H1 (cell line): ENCODE measurements around the gene C1orf87. TPM values are rescaled to one million over a fixed set of nuclear protein-coding genes. Genes with fewer than 3 reads are reported as not detected.

Experiments used
- CTCF ChIA-PET: fragments of 300-600 bp; sonication (Branson Sonifier 250); formaldehyde crosslinking; loops from one replicate; lab custom pipeline; 2021; ENCODE audit not compliant: partially characterized antibody; lab: Charles Lee
- POLR2A ChIA-PET: fragments of 300-600 bp; sonication (Branson Sonifier 250); formaldehyde crosslinking; loops from one replicate; lab custom pipeline; 2021; ENCODE audit warnings: inconsistent platforms; ENCODE audit not compliant: partially characterized antibody; lab: Charles Lee
- DNase-seq, 2 experiments: peaks; one replicate each; pipeline versions ENCODE4 v3.0.0 to v3.0.0-alpha.2; 2010 to 2022; ENCODE audit warnings: low spot score in 2 of 2, low read depth in 1 of 2, mixed read lengths in 1 of 2
- FAIRE-seq: peaks from 2 replicates; lab custom pipeline; 2011; peaks lifted over from hg19 to GRCh38; lab: Jason Lieb, UNC
- H2AFZ ChIP-seq: 2 replicates; pipeline ENCODE4 v1.8.1; 2012; ENCODE audit warnings: low read length, inconsistent platforms
- H2AK5ac ChIP-seq: 2 replicates; pipeline ENCODE4 v1.6.1; 2013; ENCODE audit warnings: low read depth, low read length
- H2BK120ac ChIP-seq: replicated peaks from 2 replicates; pipeline ENCODE3; 2013; ENCODE audit warnings: low read depth, low read length, inconsistent platforms
- H2BK12ac ChIP-seq: 2 replicates; pipeline ENCODE4 v1.6.1; 2013; ENCODE audit warnings: low read depth, low read length
- H2BK15ac ChIP-seq: 2 replicates; pipeline ENCODE4 v1.6.1; 2013; ENCODE audit warnings: low read length
- H2BK20ac ChIP-seq: 2 replicates; pipeline ENCODE4 v1.6.1; 2013; ENCODE audit warnings: low read length
- H2BK5ac ChIP-seq: 2 replicates; pipeline ENCODE4 v1.6.1; 2013; ENCODE audit warnings: low read depth, low read length
- H3K14ac ChIP-seq: 2 replicates; pipeline ENCODE4 v1.6.1; 2013; ENCODE audit warnings: inconsistent platforms; ENCODE audit not compliant: insufficient read length
- H3K18ac ChIP-seq: 2 replicates; pipeline ENCODE4 v1.6.1; 2013; ENCODE audit warnings: low read length; ENCODE audit errors: extremely low read depth
- H3K23ac ChIP-seq: 2 replicates; pipeline ENCODE4 v1.6.1; 2013; ENCODE audit warnings: inconsistent platforms; ENCODE audit not compliant: insufficient read length
- H3K23me2 ChIP-seq: 2 replicates; pipeline ENCODE4 v1.6.1; 2013; ENCODE audit warnings: low read depth, low read length
- H3K27ac ChIP-seq: 2 replicates; pipeline ENCODE4 v1.6.1; 2011; ENCODE audit warnings: low read depth, low read length, inconsistent platforms
- H3K27me3 ChIP-seq, 4 experiments: replicated peaks in 1 of 4; 1 replicate in 1 of 4; 2 replicates in 3 of 4; pipeline versions ENCODE4 v1.6.1 to v1.8.1; 2011 to 2013; ENCODE audit warnings: low read length in 3 of 4, mild to moderate bottlenecking in 3 of 4, inconsistent platforms in 2 of 4, mixed read lengths in 2 of 4, moderate library complexity in 1 of 4; ENCODE audit not compliant: control insufficient read depth in 3 of 4, insufficient read depth in 3 of 4; ENCODE audit errors: extremely low read depth in 1 of 4
- H3K36me3 ChIP-seq, 4 experiments: 2 replicates each; pipeline versions ENCODE4 v1.6.1 to v1.8.1; 2011 to 2013; ENCODE audit warnings: mild to moderate bottlenecking in 4 of 4, low read length in 3 of 4, moderate library complexity in 2 of 4, control low read depth in 1 of 4, inconsistent platforms in 1 of 4; ENCODE audit not compliant: insufficient read depth in 4 of 4, control insufficient read depth in 2 of 4
- H3K4ac ChIP-seq: replicated peaks from 2 replicates; pipeline ENCODE3; 2013; ENCODE audit warnings: low read length, low read depth, mixed read lengths, inconsistent platforms; ENCODE audit not compliant: insufficient read length
- H3K4me1 ChIP-seq, 4 experiments: replicated peaks in 1 of 4; 1 replicate in 1 of 4; 2 replicates in 3 of 4; pipeline versions ENCODE4 v1.6.1 to v1.8.1; 2011 to 2013; ENCODE audit warnings: low read length in 3 of 4, inconsistent platforms in 2 of 4, mixed read lengths in 1 of 4; ENCODE audit not compliant: insufficient read depth in 4 of 4, control insufficient read depth in 3 of 4
- H3K4me2 ChIP-seq, 2 experiments: 2 replicates each; pipeline versions ENCODE4 v1.6.1 to v1.8.1; 2011 to 2013; ENCODE audit warnings: low read depth in 2 of 2, low read length in 2 of 2, control low read depth in 1 of 2, inconsistent platforms in 1 of 2, mild to moderate bottlenecking in 1 of 2; ENCODE audit not compliant: insufficient read depth in 1 of 2
- H3K4me3 ChIP-seq, 4 experiments: fragments of 200-600, 300-600 bp in 1 of 4; sonication (generic), shearing (Covaris generic), sonication (Bioruptor Twin) in 1 of 4; 2 replicates each; pipeline versions ENCODE4 v1.5.1 to v1.8.1; 2011 to 2016; ENCODE audit warnings: low read length in 4 of 4, low read depth in 3 of 4, control low read depth in 2 of 4, inconsistent platforms in 2 of 4, mild to moderate bottlenecking in 2 of 4, mixed read lengths in 1 of 4, moderate library complexity in 1 of 4; ENCODE audit not compliant: insufficient read depth in 2 of 4; ENCODE audit errors: extremely low read depth in 1 of 4
- H3K56ac ChIP-seq: replicated peaks from 2 replicates; pipeline ENCODE3; 2013; ENCODE audit warnings: low read depth, mild to moderate bottlenecking, mixed read lengths, low read length, inconsistent platforms; ENCODE audit not compliant: insufficient read length
- H3K79me1 ChIP-seq: 2 replicates; pipeline ENCODE4 v1.6.1; 2013; ENCODE audit warnings: low read depth, low read length, control low read depth
- H3K79me2 ChIP-seq, 2 experiments: 2 replicates each; pipeline versions ENCODE4 v1.6.1 to v1.8.1; 2012 to 2013; ENCODE audit warnings: low read length in 2 of 2, mild to moderate bottlenecking in 2 of 2, inconsistent platforms in 1 of 2; ENCODE audit not compliant: insufficient read depth in 2 of 2, control insufficient read depth in 1 of 2
- H3K9ac ChIP-seq, 4 experiments: replicated peaks in 1 of 4; 1 replicate in 1 of 4; 2 replicates in 3 of 4; pipeline versions ENCODE4 v1.6.1 to v1.8.1; 2011 to 2013; ENCODE audit warnings: low read depth in 3 of 4, low read length in 3 of 4, control low read depth in 2 of 4, mild to moderate bottlenecking in 2 of 4, moderate library complexity in 2 of 4, inconsistent platforms in 1 of 4; ENCODE audit errors: extremely low read depth in 1 of 4
- H3K9me3 ChIP-seq, 2 experiments: 2 replicates each; pipeline versions ENCODE4 v1.6.1 to v1.8.1; 2012 to 2013; ENCODE audit warnings: mild to moderate bottlenecking in 2 of 2, moderate library complexity in 2 of 2, control low read depth in 1 of 2, inconsistent platforms in 1 of 2, low read depth in 1 of 2, low read length in 1 of 2, mixed read lengths in 1 of 2; ENCODE audit not compliant: insufficient read depth in 2 of 2
- H4K20me1 ChIP-seq, 2 experiments: replicated peaks in 1 of 2; 2 replicates each; pipeline versions ENCODE3 to v1.8.1; 2011 to 2013; ENCODE audit warnings: inconsistent platforms in 2 of 2, low read length in 2 of 2, mild to moderate bottlenecking in 1 of 2; ENCODE audit not compliant: insufficient read depth in 2 of 2, control insufficient read depth in 1 of 2
- H4K5ac ChIP-seq: 2 replicates; pipeline ENCODE4 v1.6.1; 2013; ENCODE audit warnings: low read length, low read depth, mixed read lengths, inconsistent platforms; ENCODE audit not compliant: insufficient read length
- H4K8ac ChIP-seq: 2 replicates; pipeline ENCODE4 v1.8.0; 2013; ENCODE audit warnings: mild to moderate bottlenecking, moderate library complexity, low read length, inconsistent platforms; ENCODE audit not compliant: insufficient read depth; ENCODE audit errors: extremely low read depth
- H4K91ac ChIP-seq: replicated peaks from 2 replicates; pipeline ENCODE3; 2013; ENCODE audit warnings: low read length, mixed read lengths, inconsistent platforms; ENCODE audit not compliant: insufficient read length
- CBX5 ChIP-seq: fragments of 300-800, 300-1000 bp; sonication (generic); IDR thresholded peaks from 2 replicates; pipeline ENCODE4 v1.7.1; 2016; ENCODE audit warnings: antibody characterized with exemption, low read length, low read depth
- CBX8 ChIP-seq: fragments of 300-800, 300-1000 bp; sonication (generic); IDR thresholded peaks from 2 replicates; pipeline ENCODE4 v1.7.1; 2016; ENCODE audit warnings: low read depth, low read length, borderline replicate concordance
- CTCF ChIP-seq, 3 experiments: IDR thresholded peaks; 1 replicate in 2 of 3; 2 replicates in 1 of 3; pipeline versions ENCODE4 v1.5.1 to v1.6.1; 2011; ENCODE audit warnings: low read length in 3 of 3, mild to moderate bottlenecking in 3 of 3, inconsistent platforms in 2 of 3, low read depth in 1 of 3, moderate library complexity in 1 of 3; ENCODE audit not compliant: insufficient read depth in 1 of 3; ENCODE audit errors: control extremely low read depth in 1 of 3
- KDM4A ChIP-seq: IDR thresholded peaks from one replicate; pipeline ENCODE4 v1.7.1; 2012; ENCODE audit warnings: low read depth, mild to moderate bottlenecking, moderate library complexity, low read length, inconsistent platforms; ENCODE audit not compliant: severe bottlenecking
- RAD21 ChIP-seq, 2 experiments: IDR thresholded peaks in 1 of 2; conservative IDR thresholded peaks in 1 of 2; 2 replicates each; pipeline ENCODE4 v1.6.1; 2011; ENCODE audit warnings: low read depth in 2 of 2, low read length in 2 of 2, improper control_type of control experiment in 1 of 2, inconsistent platforms in 1 of 2, mild to moderate bottlenecking in 1 of 2, moderate library complexity in 1 of 2
- WGBS, 2 experiments: shearing (Covaris generic) in 1 of 2; methylation state at CpG; one replicate each; pipeline versions ENCODE4 v1.1.6 to v1.1.7; 2013 to 2015; ENCODE audit warnings: low lambda C conversion rate in 2 of 2, mixed read lengths in 2 of 2, inconsistent platforms in 1 of 2, low coverage in 1 of 2, missing lambda C conversion rate in 1 of 2; ENCODE audit not compliant: insufficient replicate concordance in 2 of 2, insufficient coverage in 1 of 2, insufficient read length in 1 of 2; ENCODE audit errors: extremely low coverage in 1 of 2, missing lambda C conversion rate in 1 of 2; 5-methylcytosine and 5-hydroxymethylcytosine counted together
- polyA plus RNA-seq, 7 experiments: library from polyadenylated mRNA; depleted of rRNA in 3 of 7; stranded (reverse) in 5 of 7; unstranded in 2 of 7; fragments of >200 nt in 5 of 7; fragments of 200-250 nt in 2 of 7; gene quantifications; 1 replicate in 5 of 7; 2 replicates in 1 of 7; 4 replicates in 1 of 7; pipeline versions ENCODE4 v1.2.1 to v1.2.3, GENCODE V29; 2011 to 2013; ENCODE audit warnings: missing spikeins in 2 of 7, mixed read lengths in 2 of 7
- total RNA-seq: library from RNA; stranded (reverse); fragmentation: NEBNext Ultra II Directional; extraction: Animal tissue kit (Norgen Biotek cat#: 25700); gene quantifications from 2 replicates; pipeline ENCODE4 v1.2.1, GENCODE V29; 2021

The C1orf87 gene
- total and polyA plus RNA-seq, 2 of the 8 experiments (the other 6 are each of a cell fraction or from before 2014, with no cell fraction given) = 0.41 TPM; not detected in 1

GRCh38 chr1:59971464-59971911 lies 102.1 kb downstream of the C1orf87 start:
- no peaks in the 10 kb centered on the region for H3K23me2 ChIP-seq
- H3K79me2 ChIP-seq = no peaks in the 10 kb centered on the region
- no peaks in the 10 kb centered on the region for H3K9me3 ChIP-seq
- H2AK5ac ChIP-seq = no peak overlapping the region
- H4K8ac ChIP-seq = no peak overlapping the region; the same call in 1 of the 2 replicates
- no peak overlapping the region for H2BK120ac ChIP-seq
- no peak overlapping the region for H3K56ac ChIP-seq
- FAIRE-seq (peak; percentile 63), DNase-seq (peak in 1 of 2 experiments; percentile 90)
- ChIA-PET POLR2A (no interaction called here), CTCF (interaction anchor here (0.6 to 3.7 kb wide), 49 partner anchors 8 to 1898 kb away, joined by 3 to 43 read pairs (median 4); no protein-coding TSS in a partner anchor)
- no peak overlapping the region for H2BK15ac ChIP-seq
- H3K23ac ChIP-seq = no peak overlapping the region
- H3K36me3 ChIP-seq = no peaks in the 10 kb centered on the region
- no peaks in the 10 kb centered on the region for H4K20me1 ChIP-seq
- H3K18ac ChIP-seq = no peak overlapping the region
- H3K79me1 ChIP-seq = no peaks in the 10 kb centered on the region
- WGBS, 2 experiments = 21% methylated on average over 19 of the region's 19 CpGs; no CpG with 5 or more reads in 1 of the 2 experiments
- no peak overlapping the region for H3K4ac ChIP-seq
- peak overlapping the region in 3 of 4 experiments; percentile 13 to 45 (median 23); a peak in 3 of 8 replicates for H3K4me3 ChIP-seq
- no peak for TF ChIP-seq CBX8
- no peak for TF ChIP-seq CBX5
- TF ChIP-seq KDM4A = peak; percentile 34
- TF ChIP-seq RAD21 (IDR thresholded peaks at IDR 0.05 in 1 of 2, conservative IDR thresholded peaks at IDR 0.05 in 1 of 2; ENCODE audit: low read depth in 2 of 2, low read length in 2 of 2) = peak; percentile 93 to 94
- peak; percentile 84 to 89 (median 87) for TF ChIP-seq CTCF (IDR thresholded peaks at IDR 0.05; ENCODE audit: control extremely low read depth in 1 of 3, insufficient read depth in 1 of 3, low read depth in 1 of 3, low read length in 3 of 3)
- H2BK5ac ChIP-seq = no peak overlapping the region
- peak overlapping the region; percentile 98 for H2AFZ ChIP-seq
- H3K27ac ChIP-seq = no peak overlapping the region
- H2BK12ac ChIP-seq = no peak overlapping the region
- H3K14ac ChIP-seq = no peak overlapping the region
- H4K5ac ChIP-seq = no peak overlapping the region
- H3K4me1 ChIP-seq = peaks cover 0 to 2% (median under 1%) of the 10 kb centered on the region in 4 experiments; a peak in 3 of 7 replicates
- H3K4me2 ChIP-seq = peak overlapping the region in 1 of 2 experiments; percentile 66; a peak in 3 of 4 replicates
- H3K27me3 ChIP-seq = no peaks in the 10 kb centered on the region; a peak in 1 of 7 replicates
- no peak overlapping the region for H4K91ac ChIP-seq
- H2BK20ac ChIP-seq = no peak overlapping the region
- H3K9ac ChIP-seq = no peak overlapping the region
